ENCODE data around the gene CMIP. TPM values are rescaled to one million over a fixed set of nuclear protein-coding genes. Genes with fewer than 3 reads are reported as not detected.

The CMIP gene
- total RNA-seq, 1 donor from 2014 or later: 27.7 TPM

- Histone ChIP-seq H3K4me3 (ENCODE audit: low read depth, low read length) (no peak overlapping the region), H3K27me3 (ENCODE audit: control insufficient read depth, insufficient read depth, low read length) (no peaks in the 10 kb centered on the region), H3K36me3 (ENCODE audit: control insufficient read depth, insufficient read depth, low read length) (no peaks in the 10 kb centered on the region)
- no peak for DNase-seq (ENCODE audit: low read depth)
- TF ChIP-seq, protein P1, sequence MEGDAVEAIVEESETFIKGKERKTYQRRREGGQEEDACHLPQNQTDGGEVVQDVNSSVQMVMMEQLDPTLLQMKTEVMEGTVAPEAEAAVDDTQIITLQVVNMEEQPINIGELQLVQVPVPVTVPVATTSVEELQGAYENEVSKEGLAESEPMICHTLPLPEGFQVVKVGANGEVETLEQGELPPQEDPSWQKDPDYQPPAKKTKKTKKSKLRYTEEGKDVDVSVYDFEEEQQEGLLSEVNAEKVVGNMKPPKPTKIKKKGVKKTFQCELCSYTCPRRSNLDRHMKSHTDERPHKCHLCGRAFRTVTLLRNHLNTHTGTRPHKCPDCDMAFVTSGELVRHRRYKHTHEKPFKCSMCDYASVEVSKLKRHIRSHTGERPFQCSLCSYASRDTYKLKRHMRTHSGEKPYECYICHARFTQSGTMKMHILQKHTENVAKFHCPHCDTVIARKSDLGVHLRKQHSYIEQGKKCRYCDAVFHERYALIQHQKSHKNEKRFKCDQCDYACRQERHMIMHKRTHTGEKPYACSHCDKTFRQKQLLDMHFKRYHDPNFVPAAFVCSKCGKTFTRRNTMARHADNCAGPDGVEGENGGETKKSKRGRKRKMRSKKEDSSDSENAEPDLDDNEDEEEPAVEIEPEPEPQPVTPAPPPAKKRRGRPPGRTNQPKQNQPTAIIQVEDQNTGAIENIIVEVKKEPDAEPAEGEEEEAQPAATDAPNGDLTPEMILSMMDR (IDR thresholded peaks at IDR 0.05; ENCODE audit: insufficient read depth, low read length, poor library complexity, severe bottlenecking): no peak
Measured at GRCh38 chr16:81611721-81612120, 167.1 kb downstream of the CMIP start.

DNA sequence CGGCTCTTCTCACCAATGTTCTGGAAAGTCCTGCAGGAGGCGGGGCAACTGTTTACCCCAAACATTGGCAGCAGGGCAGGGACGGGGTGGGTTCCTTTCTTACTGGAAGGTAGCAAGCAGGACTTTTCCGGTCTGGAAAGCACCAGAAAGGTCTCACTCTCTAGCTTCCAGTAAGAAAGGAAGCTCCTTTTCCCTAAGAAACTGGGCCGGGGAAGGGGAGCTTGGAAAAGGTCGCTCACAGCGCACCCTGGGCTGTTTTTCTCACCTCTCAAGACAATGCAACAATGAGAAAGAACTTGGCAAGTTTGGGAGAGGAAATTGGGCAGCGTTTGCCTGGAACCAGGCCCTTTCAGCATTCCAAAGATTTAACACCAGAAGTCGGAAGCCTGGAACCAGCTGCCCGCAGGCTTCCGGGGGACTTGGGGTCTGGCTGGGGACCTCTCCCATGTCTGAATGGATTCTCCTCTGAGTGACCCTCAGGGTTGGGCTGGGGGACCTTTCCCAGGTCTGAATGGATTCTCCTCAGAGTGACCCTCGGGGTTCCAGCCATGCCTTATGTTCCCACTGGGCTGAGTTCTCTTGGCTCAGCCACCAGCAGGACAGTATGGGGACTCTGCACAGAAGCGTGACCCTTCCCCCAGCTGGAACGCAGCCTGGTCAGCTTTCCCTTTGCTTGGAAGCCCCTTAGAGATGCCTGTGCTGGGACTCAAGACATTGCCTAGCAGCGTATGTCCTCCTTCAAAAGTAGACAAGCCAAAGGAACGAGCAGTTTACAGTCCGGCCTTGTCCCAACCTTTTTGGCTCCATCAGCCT, 167.9 kb downstream of the CMIP start:
- no peaks in the 10 kb centered on the region for H3K27me3 ChIP-seq (ENCODE audit: control insufficient read depth, insufficient read depth, low read length)
- H3K36me3 ChIP-seq (ENCODE audit: control insufficient read depth, insufficient read depth, low read length): no peaks in the 10 kb centered on the region
- TF ChIP-seq, protein P1 (IDR thresholded peaks at IDR 0.05; ENCODE audit: insufficient read depth, low read length, poor library complexity, severe bottlenecking): no peak
- no peak for DNase-seq (ENCODE audit: low read depth)
- no peak overlapping the region for H3K4me3 ChIP-seq (ENCODE audit: low read depth, low read length)

DNA sequence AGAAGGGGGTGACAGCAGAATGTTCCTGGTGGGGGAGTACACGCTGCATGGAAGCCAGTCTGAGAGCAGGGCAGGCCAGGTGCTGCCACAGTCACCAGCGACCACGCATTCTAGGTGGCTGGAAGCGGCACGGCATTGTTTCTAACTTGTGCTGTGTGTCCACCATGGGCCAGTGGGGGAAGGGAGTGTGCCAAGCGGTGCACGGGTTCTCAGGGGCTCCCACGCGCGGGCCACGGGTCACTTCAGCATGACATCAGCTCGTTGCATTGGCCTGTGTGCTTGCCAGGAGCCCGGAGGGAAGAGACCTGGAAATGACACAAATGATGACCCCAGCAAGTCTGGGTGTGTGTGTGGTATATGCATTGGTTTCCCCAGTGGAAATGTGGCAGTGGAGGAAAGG, 169.6 kb downstream of the CMIP start:
- Histone ChIP-seq H3K27me3 (ENCODE audit: control insufficient read depth, insufficient read depth, low read length) (no peaks in the 10 kb centered on the region), H3K36me3 (ENCODE audit: control insufficient read depth, insufficient read depth, low read length) (no peaks in the 10 kb centered on the region), H3K4me3 (ENCODE audit: low read depth, low read length) (no peak overlapping the region)
- TF ChIP-seq, protein P1 (IDR thresholded peaks at IDR 0.05; ENCODE audit: insufficient read depth, low read length, poor library complexity, severe bottlenecking): no peak
- DNase-seq (ENCODE audit: low read depth): no peak

DNA sequence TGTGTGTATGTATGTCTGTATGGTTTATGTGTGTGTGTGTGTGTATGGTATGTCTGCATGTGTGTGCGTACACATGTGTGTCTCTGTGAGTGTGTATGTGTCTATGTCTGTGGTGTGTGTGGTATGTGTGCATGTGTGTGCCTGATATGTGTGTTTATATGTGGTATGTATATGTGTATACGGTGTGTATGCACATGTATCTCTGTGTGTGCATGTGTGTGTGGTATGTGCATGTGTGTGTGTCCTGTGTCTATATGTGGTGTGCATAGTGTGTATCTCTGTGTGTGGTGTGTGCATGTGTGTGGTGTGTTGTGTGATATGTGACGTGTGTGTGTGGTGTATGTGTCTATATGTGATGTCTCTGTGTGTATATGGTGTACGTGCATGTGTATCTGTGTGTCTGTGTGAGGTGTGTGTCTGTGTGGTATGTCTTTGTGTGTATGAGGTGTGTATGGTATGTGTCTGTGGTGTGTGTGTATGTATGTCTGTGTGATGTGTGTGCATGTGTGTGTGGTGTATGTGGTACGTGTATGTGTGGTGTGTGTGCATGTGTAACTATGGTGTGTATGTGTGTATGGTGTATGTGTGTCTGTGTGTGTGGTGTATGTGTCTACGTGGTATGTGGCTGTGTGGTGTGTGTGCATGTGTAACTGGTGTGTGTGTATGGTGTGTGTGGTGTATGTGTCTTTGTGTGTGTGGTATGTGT, 170.2 kb downstream of the CMIP start:
- no peaks in the 10 kb centered on the region for H3K36me3 ChIP-seq (ENCODE audit: control insufficient read depth, insufficient read depth, low read length)
- no peak overlapping the region for H3K4me3 ChIP-seq (ENCODE audit: low read depth, low read length)
- DNase-seq (ENCODE audit: low read depth): no peak
- TF ChIP-seq, protein P1 (IDR thresholded peaks at IDR 0.05; ENCODE audit: insufficient read depth, low read length, poor library complexity, severe bottlenecking): no peak
- no peaks in the 10 kb centered on the region for H3K27me3 ChIP-seq (ENCODE audit: control insufficient read depth, insufficient read depth, low read length)

DNA sequence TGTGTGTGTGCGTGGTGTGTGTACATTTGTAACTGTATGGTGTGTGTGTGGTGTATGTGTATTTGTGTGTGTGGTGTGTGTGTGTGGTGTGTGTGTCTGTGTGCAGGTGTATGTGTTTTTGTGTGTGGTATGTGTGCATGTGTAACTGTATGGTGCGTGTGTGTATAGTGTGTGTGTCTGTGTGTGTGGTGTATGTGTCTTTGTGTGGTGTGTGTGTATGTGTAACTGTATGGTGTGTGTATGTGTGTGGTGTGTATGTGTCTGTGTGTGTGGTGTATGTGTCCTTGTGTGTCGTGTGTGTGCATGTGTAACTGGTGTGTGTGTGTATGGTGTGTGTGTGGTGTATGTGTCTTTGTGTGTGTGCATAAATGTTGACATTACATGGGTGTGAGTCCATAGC, 170.8 kb downstream of the CMIP start:
- TF ChIP-seq, protein P1 (IDR thresholded peaks at IDR 0.05; ENCODE audit: insufficient read depth, low read length, poor library complexity, severe bottlenecking): no peak
- H3K36me3 ChIP-seq (ENCODE audit: control insufficient read depth, insufficient read depth, low read length): no peaks in the 10 kb centered on the region
- no peaks in the 10 kb centered on the region for H3K27me3 ChIP-seq (ENCODE audit: control insufficient read depth, insufficient read depth, low read length)
- H3K4me3 ChIP-seq (ENCODE audit: low read depth, low read length): no peak overlapping the region
- no peak for DNase-seq (ENCODE audit: low read depth)
